Fibroblast of skin of scalp (primary cell): ENCODE measurements around the gene SHMT2.

Experiments used
- DNase-seq: peaks from one replicate; pipeline ENCODE4 v3.0.0-alpha.2; 2013

SHMT2 gene

GRCh38 chr12:57215065-57215464 is 14.4 kb upstream of the SHMT2 start:
- no peak for DNase-seq

GRCh38 chr12:57215668-57216013 is 13.9 kb upstream of the SHMT2 start:
- DNase-seq: no peak

- DNase-seq: no peak
Measured at GRCh38 chr12:57216014-57216911, 13.2 kb upstream of the SHMT2 start, which contains the start of gene NXPH4. Gene NXPH4 (plus strand): TSS chr12:57216794. CDS start chr12:57216970, 176 bp downstream.

DNA sequence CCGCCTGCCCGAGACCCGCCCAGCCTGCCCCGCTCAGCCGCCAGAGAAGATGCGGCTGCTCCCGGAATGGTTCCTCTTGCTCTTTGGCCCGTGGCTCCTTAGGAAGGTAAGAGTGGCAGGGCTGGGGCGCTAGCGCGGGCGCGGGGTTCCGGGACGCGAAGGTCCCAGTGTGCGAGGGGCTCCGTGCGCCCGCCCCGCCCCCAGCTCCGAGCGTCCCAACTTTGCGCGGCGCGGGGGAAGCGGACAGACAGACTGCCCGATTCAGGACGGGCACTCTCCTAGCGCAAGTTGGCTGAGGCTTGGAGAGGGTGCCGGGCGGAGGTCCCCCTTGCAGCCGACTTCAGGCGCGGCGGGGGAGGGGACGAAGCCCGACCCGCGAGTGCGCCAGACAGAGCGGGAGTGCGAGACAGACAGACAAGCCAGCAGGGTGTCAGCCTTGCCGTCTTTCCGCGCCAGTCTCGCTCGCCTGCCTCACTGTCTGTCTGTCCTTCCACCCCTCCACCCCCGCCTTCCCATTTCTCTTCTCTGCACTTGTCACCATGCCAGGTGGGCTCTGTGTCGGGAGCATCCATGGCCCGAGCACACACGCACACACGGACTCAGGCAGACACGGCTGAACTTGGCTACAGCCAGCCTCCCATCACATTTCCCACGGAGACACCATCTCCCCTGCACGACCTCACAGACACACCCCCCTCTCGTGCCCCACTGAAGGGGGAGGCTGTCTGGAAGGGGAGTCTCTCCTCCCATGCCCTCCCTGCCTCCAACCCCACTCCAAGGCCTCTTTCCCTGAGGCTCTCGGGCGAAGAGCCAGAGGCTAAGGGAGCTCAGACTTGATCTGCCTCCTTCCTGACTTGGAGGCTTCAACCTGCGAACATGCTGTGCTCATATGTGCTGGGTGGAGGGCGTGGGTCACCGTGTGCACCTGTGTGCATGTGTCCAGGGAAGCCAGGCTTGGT is 12.3 kb upstream of the SHMT2 start:
- DNase-seq: peak; percentile 50

DNA sequence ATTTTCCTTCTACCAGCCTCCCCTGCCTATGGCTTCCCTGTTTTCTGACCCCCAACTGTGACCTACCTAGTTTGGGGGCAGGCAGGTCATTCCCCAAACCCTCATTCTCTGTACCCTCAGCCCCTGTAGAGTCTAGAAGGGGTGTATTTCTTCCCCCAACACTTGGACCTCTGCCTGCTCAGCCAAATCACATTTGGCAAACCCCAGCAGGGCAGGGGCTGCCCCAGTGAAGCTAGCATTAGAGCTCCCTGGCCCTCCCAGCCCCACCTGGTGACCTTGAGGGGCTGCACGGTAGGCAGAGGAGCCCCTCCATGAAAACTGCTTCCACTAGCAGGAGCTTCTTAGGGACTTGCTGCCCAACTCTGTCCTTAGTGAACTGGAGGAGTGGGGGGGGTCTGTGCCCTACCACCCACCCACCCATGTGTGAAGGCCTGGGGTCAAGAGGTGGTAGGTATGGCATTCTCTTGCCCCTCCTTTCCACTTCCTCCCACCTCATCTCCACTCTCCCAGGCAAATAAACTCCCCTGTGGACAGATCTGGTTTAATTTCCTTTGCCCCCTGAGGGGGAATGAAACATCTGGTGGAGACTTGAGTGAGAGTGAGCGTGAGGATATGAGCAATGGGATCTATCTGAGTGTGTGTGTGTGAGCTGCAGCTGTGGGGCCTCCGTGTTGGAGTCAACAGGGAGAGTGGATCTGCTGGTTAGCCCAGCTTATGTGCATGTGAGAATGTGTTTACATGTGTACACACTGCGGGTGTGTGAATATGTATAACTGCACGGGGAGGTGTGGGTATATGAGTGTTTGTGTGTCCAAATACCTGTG is 11.3 kb upstream of the SHMT2 start:
- DNase-seq: no peak

GRCh38 chr12:57219205-57219992 is 10.1 kb upstream of the SHMT2 start:
- DNase-seq: no peak

DNA sequence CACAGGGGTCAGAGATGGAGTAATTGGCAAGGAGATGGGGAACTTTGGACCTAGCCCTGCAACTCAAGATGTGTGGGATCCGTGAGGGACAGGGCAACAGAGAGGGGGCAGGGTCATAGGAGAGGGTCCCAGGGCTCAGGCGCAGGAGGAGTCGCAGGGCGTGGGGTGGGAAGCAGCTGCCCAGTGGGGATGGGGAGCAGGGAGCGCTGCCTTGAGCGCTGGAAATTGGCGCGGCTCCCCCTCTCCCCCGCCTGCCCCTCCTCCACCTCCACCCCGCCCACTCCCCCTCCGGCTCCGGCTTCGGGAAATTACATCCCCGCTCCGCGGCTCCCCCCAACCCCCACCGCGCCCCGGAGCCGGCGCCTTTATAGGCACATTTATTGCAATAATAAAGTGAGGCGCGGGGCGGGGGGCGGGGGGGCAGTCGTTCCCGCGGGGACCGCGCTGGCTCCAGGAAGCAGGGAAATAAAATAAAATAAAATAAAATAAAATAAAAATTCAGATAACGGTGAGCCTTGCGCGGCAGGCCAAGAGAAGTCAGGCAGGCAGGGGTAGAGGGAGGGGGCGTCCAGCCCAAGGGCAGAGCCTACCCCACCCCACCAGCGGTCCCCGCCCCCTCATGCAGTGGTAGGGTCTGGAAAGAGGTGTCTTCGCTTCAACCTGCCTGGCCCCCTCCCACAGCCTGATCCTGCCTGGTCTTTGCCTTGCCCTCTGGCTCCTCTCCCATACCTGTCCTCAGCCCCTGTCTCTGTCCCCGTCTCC is 9.3 kb upstream of the SHMT2 start:
- DNase-seq: no peak

GRCh38 chr12:57220770-57221168 is 8.7 kb upstream of the SHMT2 start:
- no peak for DNase-seq

DNA sequence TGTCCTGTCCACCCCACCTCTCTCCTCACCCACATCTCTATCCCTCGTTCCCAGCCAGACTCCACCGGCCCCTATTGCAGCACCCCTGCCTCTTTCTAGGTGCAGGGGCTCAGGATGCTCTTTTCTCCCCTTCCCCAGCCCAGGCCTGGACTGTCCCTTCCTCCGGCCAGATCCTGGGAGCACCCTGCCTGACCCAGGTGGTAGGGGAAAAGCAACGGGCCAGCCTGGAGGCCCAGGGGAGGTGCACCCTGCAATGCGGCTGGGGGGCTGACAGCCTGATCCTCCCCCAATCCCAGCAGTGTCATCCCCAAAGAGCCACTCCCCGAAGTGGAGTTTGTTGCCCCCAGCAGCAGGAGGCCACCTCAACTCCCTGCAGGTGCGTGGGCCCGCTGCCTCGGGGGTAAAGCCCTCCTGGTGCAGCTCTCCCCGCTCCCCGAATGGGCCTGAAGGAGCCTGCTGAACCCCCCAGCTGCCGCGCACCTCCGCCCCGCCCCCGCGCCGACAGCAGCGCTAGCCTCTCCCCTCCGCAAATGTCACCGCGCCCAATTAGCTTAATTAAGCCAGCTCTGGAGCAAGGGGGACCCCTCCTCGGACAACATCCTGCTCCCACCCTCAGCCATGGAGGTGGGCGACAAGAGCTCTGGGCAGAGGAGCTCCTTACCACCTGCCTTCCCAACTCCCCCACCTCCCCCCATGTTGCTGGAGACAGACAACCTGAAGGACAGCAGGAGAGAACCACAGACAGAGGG is 8.2 kb upstream of the SHMT2 start:
- no peak for DNase-seq

GRCh38 chr12:57222286-57223190 is 7.0 kb upstream of the SHMT2 start:
- DNase-seq: no peak

- DNase-seq: no peak
Measured at GRCh38 chr12:57223191-57224165, 6.0 kb upstream of the SHMT2 start.

DNA sequence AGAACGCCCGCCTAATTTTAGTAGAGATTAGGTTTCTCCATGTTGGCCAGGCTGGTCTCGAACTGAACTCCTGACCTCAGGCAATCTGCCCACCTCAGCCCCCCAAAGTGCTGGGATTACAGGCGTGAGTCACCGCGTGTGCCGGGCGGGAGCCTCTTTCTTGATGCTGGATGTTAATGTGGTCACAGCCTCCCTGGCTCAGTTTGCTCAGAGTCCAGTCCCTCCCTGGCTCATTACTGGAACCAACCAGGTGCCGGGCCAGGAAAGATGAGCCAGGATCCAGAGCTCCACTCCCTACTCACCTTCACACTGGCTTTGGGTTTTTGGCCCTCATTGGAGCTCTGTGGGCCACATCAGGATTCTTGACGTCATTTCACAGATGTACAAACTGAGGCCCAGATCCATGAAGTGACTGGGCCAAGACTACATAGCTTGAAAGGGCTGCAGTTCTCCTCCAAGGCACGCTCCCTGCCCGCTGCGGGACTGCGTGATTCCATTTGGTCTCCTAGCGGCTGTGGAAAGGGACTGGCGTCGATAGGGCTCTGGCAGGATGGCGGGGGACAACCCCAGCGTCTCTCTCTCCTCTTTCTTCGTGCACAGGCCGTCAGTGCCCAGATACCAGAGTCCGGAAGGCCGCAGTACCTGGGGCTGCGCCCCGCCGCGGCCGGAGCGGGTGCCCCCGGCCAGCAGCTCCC is 5.1 kb upstream of the SHMT2 start:
- no peak for DNase-seq

DNA sequence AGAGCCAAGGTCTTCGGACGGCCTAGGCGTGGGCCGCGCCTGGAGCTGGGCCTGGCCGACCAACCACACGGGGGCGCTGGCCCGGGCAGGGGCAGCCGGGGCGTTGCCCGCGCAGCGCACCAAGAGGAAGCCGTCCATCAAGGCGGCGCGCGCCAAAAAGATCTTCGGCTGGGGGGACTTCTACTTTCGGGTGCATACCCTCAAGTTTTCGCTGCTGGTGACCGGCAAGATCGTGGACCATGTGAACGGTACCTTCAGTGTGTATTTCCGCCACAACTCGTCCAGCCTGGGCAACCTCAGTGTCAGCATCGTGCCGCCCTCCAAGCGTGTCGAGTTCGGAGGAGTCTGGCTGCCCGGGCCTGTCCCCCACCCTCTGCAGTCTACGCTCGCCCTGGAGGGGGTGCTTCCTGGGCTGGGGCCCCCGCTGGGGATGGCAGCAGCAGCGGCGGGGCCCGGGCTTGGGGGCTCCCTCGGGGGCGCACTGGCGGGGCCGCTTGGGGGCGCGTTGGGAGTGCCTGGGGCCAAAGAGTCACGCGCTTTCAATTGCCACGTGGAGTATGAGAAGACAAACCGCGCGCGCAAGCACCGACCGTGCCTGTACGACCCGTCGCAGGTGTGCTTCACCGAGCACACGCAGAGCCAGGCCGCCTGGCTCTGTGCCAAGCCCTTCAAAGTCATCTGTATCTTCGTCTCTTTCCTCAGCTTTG is 4.4 kb upstream of the SHMT2 start:
- no peak for DNase-seq

- no peak for DNase-seq
Measured at GRCh38 chr12:57225680-57226210, 3.8 kb upstream of the SHMT2 start.

- no peak for DNase-seq
Measured at GRCh38 chr12:57226588-57227314, 2.8 kb upstream of the SHMT2 start.
